Dermis blood vessel endothelial cell (primary cell): ENCODE results near the gene ADAM11. TPM values are rescaled to one million over a fixed set of nuclear protein-coding genes. Genes with fewer than 3 reads are reported as not detected.

Experiments used
- DNase-seq: peaks from one replicate; pipeline ENCODE4 v3.0.0; 2010
- total RNA-seq: library from RNA; depleted of rRNA; stranded (reverse); fragments of >200 nt; gene quantifications from 2 replicates; pipeline ENCODE4 v1.2.3, GENCODE V29; 2014

The ADAM11 gene
- total RNA-seq, 1 donor from 2014 or later: under 0.01 TPM

DNA sequence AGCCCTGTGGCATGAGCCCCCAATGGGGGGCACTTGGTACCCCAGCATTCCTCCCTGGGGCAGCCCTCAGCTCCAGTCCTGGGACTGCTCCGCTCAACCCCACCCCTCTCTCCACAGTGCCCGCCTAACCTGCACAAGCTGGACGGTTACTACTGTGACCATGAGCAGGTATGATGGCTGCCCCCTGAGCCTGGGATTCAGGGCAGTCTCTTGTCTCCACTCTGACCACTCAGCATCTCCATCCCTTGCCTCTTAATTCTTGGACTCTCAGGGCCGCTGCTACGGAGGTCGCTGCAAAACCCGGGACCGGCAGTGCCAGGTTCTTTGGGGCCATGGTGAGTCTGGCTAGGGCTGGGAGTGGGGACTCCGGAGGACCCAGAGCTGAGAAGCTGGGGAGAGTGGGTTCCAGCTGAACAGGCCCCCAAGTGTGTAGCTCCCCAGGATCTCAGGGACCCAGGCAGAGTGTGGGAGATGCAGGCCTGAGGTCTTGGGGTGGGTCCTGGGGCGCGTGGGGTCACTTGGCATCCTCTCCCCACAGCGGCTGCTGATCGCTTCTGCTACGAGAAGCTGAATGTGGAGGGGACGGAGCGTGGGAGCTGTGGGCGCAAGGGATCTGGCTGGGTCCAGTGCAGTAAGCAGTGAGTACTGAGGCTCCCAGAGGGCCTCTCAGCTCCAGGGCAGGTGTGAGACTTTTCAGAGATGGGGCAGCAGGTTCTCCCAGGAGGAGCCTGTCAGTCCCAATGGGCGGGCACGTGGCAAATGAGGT lies 18.0 kb downstream of the ADAM11 start:
- no peak for DNase-seq

GRCh38 chr17:44777394-44778348 lies 18.9 kb downstream of the ADAM11 start:
- no peak for DNase-seq

- no peak for DNase-seq
Measured at GRCh38 chr17:44778656-44779210, 19.9 kb downstream of the ADAM11 start.

GRCh38 chr17:44779211-44780025 lies 20.6 kb downstream of the ADAM11 start:
- DNase-seq: peak; percentile 82

- no peak for DNase-seq
Measured at GRCh38 chr17:44780161-44780560, 21.4 kb downstream of the ADAM11 start.

DNA sequence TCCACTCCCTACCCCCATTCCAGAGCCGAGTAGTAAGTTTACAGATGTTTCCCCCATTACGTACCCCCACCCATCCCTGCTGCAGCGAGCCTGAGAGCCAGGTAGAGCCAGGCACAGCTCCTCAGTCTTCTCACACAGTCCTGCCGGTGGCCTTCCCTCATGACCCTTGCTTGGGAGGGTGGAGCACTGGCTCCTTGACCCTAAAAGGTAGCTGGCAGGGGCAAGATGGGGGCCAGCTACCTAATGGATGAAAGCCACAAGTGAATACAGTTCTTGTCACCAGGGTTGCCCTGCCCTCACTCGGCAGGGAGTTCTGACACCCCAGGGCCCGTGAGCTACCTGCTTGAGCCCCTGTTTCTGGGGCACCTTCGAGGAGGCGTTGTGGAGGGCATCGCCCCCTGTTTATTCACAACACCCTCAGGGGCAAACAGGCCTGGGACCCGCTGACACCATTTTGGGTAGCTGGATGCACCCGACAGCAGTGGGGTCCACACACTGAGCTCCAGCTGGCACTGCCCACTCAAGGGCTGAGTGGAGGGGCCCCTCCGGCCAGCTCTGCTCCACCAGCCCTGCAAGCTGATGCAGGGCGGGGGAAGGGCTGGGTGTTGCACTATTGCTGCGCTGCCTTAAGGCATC lies 22.2 kb downstream of the ADAM11 start:
- no peak for DNase-seq

DNA sequence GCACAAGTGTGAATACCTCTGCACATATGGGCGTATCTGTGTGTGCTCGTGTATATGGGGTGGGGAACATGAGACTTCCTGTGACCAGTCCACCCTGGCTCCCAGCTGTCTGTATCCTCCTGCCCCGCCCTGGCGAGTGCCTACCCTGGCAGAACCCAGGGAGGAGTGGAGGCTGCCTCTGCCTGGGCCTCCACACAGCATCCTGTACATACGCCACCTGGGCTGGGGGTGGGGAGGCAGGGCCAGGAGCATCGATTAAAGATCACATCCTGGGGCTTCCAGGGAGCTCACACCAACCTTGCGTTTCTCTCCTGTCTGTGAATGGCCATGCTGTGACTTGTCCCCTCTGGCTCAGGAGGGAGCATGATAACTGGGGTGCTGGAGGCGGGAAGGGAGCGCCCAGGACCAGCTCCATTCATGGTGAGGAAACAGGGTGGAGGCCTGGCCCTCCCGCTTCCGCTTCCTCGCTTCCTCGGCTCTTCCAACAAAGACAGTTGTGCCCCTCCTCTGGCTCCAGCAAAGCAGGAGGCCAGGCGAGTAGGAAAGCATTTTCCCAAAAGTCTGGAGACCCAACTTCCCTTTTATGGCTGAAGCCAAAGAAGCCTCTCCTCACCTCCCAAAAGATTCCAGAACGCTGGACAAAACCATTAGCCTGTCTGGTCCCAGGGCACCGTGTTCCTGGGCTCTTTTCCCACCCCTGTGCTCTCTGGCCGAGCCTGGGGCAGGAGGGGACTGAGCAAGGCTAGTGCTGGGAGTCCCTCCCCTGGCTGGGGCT lies 22.9 kb downstream of the ADAM11 start:
- no peak for DNase-seq

- no peak for DNase-seq
Measured at GRCh38 chr17:44782326-44782850, 23.6 kb downstream of the ADAM11 start.

DNA sequence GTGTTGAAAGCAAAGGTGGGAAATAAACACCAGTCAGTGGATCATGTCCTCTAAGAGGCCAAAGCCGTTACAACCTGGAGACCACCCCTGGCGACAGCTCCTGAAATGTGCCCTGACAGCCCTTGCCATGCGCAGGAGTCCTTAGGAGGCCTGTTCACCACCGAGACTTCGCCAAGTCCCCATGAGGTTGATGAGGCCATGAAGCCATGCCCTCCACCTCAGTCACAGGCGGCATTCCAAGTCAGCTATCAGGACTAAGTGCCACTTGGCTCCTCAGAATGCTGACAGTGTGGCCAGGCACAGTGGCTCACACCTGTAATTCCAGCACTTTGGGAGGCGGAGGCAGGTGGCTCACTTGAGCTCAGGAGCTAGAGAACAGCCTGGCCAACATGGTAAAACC lies 27.1 kb downstream of the ADAM11 start:
- no peak for DNase-seq

DNA sequence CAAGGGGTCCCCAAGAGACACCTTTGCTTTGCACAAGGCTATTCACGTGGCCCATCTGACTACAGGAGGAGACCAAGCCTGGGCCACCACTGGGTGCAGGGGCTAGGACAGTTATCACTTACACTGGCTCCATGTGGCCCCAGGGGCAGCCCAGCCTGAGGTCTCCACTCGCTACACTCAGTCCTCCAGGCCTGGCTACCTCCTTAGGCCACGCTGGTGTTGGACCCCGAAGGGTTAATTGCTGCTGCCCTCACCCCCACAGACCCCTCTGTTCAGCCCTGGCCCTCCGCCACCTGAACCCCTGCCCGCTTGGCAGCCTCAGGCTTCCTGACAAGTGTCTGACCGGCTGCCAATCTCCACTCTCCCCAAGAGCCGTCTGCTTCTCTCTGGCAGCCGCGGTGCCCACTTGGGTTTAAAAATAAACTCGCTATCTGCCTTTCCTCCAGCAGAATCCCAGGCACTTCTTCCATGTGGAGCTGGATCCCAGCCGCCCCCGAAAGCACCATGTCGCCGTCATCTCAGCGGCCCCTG lies 27.8 kb downstream of the ADAM11 start:
- no peak for DNase-seq

- DNase-seq: no peak
Measured at GRCh38 chr17:44787271-44787940, 28.6 kb downstream of the ADAM11 start.

- no peak for DNase-seq
Measured at GRCh38 chr17:44788139-44788538, 29.4 kb downstream of the ADAM11 start.

DNA sequence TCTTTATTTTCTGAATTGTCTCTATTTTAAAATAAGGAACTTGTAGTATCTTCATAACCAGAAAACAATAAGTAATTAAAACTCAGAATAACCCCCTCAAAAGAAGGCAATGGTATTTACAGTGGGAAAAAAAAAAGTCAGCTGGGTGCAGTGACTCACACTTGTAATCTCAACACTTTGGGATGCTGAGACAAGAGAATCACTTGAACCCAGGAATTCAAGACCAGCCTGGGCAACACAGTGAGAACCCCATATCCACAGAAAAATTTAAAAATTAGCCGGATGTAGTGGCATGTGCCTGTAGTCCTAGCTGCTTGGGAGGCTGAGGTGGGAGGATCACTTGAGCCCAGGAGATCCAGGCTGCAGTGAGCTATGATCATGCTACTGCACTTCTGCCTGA lies 33.5 kb downstream of the ADAM11 start:
- no peak for DNase-seq

GRCh38 chr17:44793885-44794842 lies 35.4 kb downstream of the ADAM11 start:
- no peak for DNase-seq

- peak; percentile 92 for DNase-seq
Measured at GRCh38 chr17:44794851-44795413, 36.1 kb downstream of the ADAM11 start.

DNA sequence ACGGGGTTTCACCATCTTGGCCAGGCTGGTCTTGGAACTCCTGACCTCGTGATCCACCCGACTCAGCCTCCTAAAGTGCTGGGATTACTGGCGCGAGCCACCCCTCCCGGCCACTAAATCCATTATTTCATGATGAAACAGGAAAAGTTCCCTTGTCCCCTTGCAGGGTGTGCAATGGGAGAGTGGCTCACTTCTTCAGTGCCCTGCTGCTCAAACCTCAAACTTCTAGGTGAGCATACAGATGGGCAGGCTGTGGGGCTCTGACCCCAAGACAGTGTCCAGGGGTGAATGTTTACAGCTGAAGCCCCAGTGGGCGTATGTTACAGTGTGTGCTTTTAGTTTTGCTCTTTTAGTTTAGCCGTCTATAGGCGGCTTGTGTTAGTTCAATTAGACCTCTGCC lies 36.6 kb downstream of the ADAM11 start:
- no peak for DNase-seq

GRCh38 chr17:44795928-44796327 lies 37.1 kb downstream of the ADAM11 start:
- DNase-seq: no peak

DNA sequence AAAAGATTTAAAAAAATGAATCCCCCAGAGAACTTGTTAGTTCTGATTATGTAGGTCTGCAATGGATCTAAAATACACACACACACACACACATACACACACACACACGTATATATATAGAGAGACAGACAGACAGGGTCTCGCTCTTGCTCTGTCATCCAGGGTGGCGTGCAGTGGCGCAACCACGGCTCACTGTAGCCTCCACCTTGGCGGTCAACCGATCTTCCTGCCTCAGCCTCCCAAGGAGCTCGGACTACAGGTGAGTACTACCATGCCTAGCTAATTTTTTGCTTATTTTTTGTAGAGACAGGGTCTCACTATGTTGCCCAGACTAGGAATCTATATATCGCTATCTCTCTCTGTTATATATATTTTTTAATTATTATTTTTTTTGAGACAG lies 37.9 kb downstream of the ADAM11 start:
- DNase-seq: no peak
